Mammary epithelial cell (primary cell): Measurements from ENCODE around the gene MIA.

Source experiments
- CTCF ChIP-seq, 2 donors: IDR thresholded peaks in 1 of 2; conservative IDR thresholded peaks in 1 of 2; 2 replicates each; pipeline ENCODE4 v1.5.1; 2011 to 2012; ENCODE audit warnings: inconsistent platforms in 2 of 2, low read length in 2 of 2, mild to moderate bottlenecking in 2 of 2, control low read depth in 1 of 2, low read depth in 1 of 2; ENCODE audit not compliant: insufficient read depth in 1 of 2; ENCODE audit errors: extremely low read depth in 1 of 2
- EZH2 ChIP-seq: IDR thresholded peaks from 2 replicates; pipeline ENCODE4 v1.6.1; 2012; ENCODE audit warnings: low read length, inconsistent platforms, borderline replicate concordance

GRCh38 chr19:40750058-40750873 lies 25.1 kb upstream of the MIA start, which contains the start of gene ACTMAP:
- no peak for TF ChIP-seq EZH2
- TF ChIP-seq CTCF (conservative IDR thresholded peaks at IDR 0.05 in 1 of 2, IDR thresholded peaks at IDR 0.05 in 1 of 2; ENCODE audit: extremely low read depth in 1 of 2, insufficient read depth in 1 of 2, low read depth in 1 of 2, low read length in 2 of 2): no peak
